Activated CD4-positive, alpha-beta T cell treated with anti-CD3 and anti-CD28 coated beads, Interleukin-2, amount 50 U/mL, for 4 hours (primary cell): ENCODE results near the gene TRRAP.
"Not testable (repeated sequence)": the region's sequence is repeated elsewhere in the genome, so short reads cannot be mapped to it uniquely, and the experiment has no call there.

Experiments used
- DNase-seq, 2 experiments: peaks; one replicate each; pipeline ENCODE4 v3.0.0-alpha.2; 2020

TRRAP gene

DNA sequence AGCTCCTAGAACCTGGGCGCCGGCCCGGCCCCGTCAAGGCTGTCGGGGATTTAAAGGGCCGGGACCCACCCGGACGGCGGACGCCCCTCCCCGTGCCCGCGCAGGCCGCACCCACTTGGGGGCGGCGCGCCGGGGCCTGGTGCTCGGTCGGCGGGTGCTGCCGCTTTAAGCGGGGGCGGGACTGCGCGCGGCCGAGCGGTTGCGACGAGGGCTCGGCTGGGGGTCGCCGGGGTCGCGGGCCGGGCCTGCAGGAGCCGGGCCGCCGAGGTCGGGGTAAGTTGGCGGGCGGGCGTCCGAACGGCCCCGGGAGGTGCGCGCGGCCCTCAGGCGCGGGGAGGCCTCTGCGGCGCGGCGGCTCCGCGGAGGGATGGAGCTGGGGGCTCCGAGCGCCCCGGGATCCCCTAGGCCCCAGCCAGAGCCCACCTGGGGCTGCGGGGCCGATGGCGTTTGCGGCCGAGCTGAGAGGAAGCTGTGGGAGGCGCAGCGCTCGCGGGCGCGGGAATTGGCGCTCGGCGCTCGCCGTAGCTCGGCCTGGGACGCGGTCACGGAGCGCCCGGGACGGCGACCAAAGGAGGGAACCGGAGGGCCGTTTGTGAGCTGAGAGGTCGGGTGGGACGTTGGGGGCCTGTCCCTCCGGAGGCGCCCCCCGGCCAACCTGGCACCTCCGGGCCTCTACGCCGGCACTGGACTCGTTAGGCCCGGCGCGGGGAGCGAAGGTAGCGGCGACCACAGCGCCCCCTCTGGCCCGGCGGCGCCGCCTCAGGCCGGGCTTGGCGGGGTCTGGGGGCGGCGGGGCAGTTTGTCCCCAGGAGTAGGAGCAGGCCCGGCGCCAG lies at the start of gene TRRAP:
TRRAP (plus strand) TSS at position 168 of the 833 bp plus-strand sequence. CDS start 2,619 bp downstream, outside the sequence.
- peak; percentile 65 to 70 for DNase-seq

DNA sequence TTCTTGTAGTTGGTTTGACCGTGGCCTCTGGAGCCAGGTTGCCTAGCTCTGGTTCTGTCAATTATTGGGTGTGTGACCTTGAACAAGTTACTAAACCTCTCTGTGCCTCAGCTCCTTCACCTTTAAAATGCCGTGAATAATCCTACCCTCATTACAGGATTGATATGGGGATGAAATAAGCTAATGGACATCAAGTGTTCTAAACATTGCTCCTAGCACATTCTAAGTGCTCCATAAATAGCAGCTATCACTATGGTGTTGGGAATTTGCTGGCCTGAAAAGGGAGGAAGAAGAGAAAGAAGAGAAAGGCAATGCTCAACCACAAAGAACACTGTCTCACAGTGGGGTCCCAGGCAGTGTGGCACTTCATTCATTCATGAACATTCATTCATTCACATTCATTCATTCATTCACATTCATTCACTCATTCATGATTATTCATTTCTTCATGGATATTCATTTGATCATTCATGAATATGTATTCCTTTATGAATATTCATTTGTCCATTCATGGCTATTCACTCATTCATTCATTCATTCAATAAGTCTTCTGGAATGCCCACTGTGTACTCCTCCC lies 47.3 kb upstream of the TRRAP start:
- DNase-seq: no peak

DNA sequence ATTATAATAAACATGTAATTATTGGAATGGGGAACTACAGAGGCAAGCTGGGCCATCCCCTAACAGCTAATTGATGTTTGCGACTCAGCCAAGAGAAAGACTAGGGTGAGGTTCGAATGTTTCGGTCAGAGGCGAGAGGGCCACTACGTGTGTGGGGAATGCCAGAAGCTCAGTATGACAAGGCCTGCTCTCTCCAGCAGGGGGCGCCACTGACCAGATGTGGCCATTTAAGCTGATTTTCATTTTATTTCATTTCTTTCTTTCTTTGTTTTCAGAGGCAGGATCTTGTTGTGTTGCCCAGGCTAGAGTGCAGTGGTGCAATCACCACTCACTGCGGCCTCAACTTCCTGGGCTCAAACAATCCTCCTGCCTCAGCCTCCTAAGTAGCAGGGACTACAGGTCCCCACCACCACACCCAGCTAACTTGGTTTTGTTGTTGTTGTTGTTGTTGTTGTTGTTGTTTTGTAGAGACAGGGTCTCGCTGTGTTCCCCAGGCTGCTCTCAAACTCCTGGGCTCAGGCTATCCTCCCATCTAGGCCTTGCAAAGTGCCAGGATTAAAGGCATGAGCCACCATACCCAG lies 46.6 kb upstream of the TRRAP start:
- DNase-seq: peak in 1 of 2 experiments; percentile 4

DNA sequence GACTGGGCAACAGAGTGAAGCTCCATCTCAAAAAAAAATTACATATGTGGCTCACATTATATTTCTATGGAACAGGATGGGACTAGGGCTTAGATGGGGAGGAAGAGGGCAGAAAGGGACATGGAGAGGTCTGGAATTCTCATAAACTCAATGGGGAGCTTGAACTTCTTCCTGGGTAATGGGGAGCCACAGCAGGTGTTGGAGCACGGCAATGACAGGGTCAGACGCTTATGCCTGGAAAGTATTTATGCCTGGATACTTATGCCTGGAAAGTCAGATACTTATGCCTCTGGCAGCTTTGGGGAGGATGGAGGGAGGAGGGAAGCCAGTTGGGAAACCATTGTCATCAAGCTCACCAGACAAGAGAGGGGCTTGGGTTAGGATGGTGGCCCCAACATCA lies 45.3 kb upstream of the TRRAP start:
- DNase-seq: no peak

DNA sequence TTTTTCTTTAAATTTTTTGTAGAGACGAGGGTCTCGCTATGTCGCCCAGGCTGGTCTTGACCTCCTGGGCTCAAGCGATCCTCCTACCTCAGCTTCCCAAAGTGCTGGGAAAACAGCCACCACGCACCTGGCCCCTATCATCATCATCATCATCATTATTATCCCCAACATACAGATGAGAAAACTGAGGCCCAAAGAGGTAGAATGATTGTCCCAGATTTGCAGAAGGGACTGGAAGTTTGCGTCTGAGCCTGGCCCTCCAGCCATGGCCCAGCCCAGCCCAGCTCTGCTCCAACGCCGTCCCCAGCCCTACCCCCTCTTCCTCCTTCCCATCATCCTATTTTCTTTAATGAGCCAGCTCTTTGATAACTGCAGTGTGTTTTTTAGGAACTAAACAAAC lies 43.4 kb upstream of the TRRAP start:
- DNase-seq: no peak

DNA sequence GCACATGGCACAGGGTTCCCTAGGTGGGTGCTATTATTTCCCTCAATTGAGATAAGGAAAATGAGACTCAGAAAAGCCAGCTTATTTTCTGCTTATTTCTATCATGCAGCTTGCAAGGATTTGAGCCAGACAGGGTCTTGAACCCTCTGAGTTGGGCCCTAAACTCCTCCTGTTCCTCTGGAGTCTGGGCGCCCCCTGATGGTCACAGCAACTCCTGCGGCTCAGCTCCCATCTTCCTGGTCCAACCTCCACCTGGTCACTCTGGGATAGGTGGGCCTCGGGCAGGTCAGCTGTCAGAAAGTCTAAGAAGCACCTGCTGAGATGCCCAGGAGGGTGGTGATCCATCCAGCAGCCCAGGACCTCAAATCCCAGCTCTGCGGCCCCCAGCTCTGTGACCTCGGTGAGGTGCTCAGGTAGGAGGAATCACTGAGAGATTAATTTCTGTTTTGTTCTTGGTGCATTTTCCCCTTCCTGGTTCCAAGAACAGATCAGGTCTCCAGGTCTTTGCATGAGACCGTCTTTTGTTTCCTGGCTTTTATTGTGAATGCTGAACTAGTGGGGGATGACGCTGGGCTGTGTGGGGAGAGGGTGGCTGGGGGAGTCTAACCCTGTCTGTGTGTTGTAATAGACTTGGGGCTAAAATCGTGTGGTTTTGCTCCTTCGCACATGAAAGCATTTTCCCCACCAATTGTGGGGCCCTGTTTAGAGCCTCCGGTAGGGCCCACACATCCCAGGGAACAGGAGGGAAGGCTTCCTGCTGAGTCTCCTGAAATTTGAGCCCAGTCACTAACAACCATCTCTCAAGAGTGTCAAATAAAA lies 41.3 kb upstream of the TRRAP start:
- DNase-seq: no peak

DNA sequence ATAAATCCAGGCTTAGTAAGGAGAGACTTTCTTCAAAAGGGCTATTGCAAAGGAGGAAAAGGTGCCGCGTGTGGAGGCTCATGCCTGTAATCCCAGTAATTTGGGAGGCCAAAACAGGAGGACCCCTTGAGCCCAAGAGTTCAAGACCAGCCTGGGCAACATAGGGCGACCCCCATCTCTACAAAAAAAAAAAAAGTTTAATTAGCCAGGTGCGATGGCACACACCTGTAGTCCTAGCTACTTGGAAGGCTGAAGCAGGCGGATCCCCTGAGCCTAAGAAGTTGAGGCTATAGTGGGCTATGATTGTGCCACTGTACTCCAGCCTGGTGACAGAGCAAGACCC lies 40.7 kb upstream of the TRRAP start:
- no peak for DNase-seq

DNA sequence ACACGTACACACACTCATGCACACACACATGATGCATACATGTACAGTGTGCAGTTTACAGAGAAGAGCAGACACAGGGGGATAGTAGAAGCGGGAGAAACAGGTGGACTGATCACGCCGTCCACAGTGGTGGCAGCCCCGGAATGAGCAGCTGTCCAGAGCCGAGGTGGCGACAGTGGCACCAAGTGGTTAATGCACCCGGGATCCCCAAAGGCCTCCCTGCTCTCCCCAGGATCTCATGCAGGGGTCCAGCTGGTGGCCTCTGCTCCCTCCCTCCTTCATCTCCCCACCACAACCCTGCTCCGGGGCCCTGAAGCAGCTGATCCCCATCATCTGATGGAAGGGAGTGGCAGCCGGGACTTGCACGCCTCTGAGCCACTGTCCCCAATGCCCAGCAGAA lies 38.2 kb upstream of the TRRAP start:
- no peak for DNase-seq

DNA sequence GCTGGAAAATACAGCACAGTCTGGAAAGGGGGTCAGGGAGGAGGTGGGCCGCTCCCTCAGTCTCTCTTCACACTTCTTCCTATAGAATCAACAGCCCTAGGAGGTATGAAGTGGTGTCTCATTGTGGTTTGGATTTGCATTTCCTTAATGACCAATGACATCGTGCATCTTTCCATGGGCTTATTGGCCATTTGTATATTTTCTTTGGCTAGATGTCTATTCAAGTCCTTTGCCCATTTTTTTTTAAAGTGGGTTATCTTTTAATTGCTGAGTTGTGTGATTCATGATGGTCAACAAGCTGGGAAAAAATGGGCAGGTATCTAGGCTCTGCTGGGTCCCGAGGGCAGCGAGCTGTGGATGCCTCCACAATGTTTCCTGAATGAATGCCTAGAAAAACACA lies 37.6 kb upstream of the TRRAP start:
- DNase-seq: no peak

DNA sequence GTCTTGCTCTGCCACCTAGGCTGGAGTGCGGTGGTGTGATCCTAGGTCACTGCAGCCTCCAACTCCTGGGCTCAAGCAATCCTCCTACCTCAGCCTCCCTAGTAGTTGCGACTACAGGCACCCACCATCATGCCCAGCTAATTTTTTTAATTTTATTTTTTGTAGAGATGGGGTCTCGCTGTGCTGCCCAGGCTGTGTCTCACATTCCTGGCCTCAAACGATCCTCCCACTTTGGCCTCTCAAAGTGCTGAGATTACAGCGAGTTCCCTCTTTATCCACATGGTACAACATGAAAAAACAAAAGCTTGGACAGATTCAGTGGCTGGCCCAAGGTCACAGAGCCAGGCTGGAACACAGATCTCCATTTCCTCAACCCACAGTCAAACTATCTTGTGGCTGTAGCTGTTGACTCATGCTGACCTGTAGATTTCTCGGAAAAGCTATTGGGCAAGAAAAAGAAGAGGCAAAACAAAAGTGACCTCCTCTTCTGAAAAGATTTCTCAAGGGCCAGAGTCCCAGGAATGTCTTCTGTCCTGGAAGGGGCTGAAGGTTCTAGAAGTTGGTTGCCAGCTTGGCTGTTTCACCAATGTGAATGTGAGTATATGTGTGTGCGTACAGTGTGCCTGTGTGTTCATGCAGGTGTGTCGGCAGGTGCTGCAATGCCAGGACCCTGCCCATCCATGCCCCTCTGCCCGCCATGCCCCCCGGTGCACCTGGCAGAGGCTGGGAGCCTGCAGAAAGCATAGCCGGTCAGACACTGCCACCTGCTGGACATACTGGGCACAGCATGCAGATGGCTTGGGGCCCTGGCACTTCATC lies 36.9 kb upstream of the TRRAP start:
- peak; percentile 62 to 67 for DNase-seq

DNA sequence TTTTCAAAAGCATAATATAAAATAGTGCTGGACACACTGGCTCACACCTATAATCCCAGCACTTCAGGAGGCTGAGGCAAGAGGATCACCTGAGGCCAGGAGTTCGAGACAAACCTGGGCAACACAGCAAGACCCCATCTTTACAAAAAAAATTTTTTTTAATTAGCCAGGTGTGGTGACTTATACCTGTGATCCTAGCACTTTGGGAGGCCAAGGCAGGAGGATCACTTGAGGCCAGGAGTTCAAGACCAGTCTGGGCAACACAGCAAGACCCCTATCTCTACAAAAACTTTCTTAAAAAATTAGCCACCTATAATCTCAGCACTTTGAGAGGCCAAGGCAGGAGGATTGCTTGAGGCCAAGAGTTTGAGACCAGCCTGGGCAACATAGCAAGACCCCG lies 35.8 kb upstream of the TRRAP start:
- DNase-seq: not testable (repeated sequence)

DNA sequence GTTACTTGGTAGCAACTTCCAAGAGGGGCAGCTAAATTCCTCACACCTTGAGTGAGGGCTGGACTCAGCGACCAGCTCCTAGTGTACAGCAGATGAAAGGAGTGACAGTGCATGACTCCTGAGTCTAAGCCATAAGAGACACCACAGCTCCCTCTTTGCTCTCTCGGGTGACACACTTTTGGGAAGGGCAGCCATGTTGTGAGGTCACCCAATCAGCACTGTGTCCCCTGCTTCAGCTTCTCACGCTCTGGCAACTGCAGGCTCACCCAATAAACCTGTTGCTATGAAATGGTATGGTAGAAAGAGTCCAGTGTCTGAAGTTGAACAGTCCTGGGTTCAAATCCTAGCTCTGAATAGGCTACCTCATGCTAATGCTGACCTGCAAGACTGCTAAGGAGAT lies 29.4 kb upstream of the TRRAP start:
- no peak for DNase-seq

DNA sequence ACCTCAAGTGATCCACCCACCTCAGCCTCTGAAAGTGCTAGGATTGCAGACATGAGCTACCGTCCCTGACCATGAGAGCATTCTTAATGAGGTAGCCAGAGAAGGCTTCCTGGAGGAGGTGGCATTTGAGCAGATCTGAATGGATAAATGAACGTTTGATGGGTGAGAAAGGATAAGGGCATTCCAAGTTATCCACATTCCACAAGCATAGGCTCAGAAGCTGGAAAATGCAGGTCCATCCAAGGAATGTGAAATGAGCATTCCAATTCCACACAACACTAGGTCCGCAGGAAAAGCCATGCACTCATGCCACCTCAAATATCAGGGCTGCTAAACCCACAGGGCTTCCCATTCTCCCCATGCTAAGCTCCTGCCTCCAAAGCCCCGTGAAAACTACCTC lies 25.5 kb upstream of the TRRAP start:
- DNase-seq: no peak

DNA sequence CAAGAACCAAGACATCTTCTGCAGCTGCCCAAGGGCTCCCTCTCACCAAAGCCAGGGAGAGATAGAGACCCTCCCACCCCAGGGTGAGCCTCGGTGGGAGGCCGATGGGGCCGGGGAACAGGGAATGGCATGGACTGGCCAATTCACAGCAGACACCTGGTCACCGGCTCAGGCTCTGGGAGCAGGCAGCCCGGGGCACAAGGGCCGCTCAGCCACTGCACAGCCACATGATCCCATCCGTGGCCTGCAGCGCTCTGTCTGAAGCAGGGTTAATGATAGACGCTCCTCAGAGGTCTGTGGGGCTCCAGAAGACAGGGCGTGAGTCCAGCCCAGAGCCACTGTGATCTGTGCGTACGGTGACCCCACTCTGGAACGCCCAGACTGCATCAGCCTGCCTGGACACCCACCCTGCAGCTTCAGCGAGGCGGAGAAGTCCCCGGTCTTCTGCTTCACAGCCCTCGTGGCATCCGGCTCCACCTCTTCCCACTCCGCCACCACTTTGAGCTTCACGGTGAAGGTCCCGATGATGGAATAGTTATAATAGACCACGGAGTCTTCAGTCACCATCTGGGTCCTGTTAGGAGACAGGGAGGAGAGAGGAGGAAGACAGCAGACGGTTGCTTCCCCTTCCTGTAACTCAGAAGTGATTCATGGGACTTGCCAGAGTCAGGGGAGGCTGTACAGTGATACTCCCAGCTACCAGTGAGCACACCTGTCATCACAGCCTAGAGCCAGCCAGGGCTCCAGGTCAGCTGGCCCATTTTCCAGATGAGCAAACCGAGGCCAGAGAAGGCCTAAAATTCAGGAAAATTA lies 22.5 kb upstream of the TRRAP start:
- no peak for DNase-seq

DNA sequence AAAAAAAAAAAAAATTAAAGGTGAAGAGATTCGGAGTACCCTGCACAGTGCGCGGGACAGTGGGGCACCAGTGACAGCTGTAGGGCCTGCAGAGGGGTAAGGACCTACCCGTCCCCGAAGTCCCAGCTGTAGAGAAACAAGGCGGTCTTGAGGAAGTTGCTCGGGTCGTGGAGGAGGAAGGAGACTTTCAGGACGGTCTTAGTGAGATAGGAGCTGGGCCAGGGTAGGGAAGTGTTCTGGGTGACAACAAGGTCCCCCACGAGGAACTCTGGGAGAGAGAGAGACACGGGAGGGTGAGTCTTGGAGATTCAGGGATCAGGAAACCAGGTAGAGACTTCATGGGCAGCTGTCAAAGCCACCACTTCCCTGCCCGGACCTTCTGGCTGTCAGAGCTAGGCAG lies 18.3 kb upstream of the TRRAP start:
- no peak for DNase-seq

DNA sequence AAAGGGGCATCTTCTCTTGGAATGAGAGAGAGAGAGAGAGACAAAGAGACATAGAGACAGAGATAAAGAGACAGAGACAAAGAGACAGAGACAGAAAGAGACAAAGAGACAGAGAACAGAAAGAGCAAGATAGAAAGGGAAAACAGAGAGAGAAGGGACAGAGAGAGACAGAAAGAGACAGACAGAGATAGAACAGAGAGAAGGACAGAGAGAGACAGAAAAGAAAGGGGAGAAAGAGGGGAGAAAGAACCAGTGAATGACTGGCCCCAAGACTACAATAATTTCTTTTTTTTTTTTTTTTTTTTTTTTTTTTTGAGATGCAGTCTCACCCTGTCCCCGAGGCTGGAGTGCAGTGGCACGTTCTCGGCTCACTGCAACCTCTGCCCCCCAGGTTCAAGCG lies 16.1 kb upstream of the TRRAP start:
- no peak for DNase-seq

DNA sequence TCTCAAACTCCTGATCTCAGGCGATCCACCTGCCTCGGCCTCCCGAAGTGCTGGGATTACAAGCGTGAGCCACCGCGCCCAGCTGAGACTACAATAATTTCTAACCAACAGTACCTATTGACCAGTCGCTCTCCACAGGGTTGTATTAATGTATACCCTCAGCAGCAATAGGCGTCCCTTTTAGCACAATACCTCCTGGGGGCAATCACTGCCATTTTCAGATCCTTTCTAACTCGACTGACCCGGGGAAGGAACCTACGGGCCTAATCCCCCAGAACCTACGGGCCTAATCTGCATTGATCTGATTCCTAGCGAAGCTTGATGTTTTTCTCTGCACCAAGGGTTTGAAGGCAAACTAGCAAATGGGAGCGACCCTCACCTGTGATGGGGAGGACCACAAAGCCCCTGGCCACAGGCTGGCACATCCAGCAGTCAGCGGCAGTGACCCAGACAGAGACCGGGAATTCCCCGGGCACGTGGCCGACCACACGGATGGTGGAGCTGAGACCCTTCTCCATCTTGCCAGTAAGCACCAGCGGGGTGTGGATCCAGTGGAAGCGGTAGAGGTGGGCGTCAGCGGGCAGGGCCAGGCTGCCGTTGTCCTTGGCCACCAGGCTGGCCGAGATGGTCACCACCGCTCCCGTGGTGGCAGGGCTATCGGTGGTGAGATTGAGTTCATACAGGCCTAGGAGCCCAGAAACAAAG lies 15.5 kb upstream of the TRRAP start:
- DNase-seq: no peak

DNA sequence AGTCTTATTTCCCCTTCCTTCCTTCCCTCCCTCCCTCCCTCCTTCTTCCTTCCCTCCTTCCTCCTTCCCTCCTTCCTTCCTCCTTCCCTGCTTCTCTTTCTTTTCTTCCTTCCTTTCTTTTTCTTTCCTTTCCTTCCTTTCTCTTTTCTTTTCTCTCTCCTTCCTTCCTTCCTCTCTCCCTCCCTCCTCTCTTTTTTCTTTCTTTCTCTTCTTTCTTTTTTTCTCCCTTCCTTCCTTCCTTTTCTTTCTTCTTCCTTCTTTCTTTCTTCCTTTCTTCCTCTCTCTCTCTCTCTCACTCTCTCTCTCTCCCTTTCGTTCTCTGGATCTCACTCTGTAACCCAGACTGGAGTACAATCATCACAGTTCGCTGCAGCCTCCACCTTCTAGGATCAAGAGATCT lies 14.7 kb upstream of the TRRAP start:
- DNase-seq: no peak

DNA sequence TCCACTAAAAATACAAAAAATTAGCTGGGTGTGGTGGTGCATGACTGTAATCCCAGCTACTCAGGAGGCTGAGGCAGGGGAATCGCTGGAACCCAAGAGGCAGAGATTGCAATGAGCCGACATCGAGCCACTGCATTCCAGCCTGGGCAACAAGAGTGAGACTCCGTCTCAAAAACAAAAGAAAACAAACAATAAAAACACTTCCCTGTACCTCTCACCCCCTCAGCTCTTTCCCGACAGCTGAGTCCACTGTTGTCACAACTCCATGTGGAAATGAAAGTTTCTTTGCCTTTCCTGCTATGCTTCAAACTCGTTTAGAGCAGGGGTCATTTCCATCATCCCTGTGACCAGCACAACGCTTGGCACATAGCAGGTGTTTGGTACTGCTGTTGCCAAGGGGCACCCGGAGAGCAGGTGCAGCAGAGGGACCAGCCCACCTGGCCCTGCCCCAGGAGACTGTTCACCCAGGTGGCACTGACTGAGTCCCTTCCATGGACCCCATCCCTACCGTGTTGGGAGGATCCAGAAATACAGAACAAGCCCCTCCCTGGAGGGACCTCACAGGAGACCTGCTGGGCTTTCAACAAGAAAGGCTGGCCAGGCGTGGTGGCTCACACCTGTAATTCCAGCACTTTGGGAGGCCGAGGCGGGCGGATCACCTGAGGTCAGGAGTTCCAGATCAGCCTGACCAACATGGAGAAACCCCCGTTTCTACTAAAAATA lies 13.4 kb upstream of the TRRAP start:
- DNase-seq: no peak

DNA sequence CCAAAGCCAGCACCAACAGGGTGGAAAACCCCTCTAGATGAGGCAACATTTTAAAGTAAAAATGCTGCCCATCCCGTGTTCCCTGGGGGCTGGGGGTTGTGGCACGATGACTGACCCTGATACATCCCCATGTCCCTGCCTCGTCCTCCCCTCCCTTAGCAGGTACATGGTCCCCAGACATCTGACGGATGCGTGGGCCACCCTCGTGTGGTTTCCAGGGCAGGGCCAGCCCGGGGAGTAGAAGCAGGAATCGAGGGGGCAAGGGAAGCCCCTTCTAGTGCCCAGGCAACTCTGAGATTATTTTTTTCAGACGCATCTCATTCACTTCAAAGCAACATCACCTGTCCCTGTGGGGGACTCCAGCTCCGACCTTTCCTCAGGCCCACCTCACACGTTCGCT lies 12.0 kb upstream of the TRRAP start:
- no peak for DNase-seq
